HG02642 (cell line): ENCODE measurements around the gene APOBEC3B.
"Not testable (repeated sequence)": the region's sequence is repeated elsewhere in the genome, so short reads cannot be mapped to it uniquely, and the experiment has no call there.

Source experiments
- ATAC-seq: cut with Tn5 transposase; IDR thresholded peaks from one replicate; pipeline ENCODE4 v1.9.1; 2021; ENCODE audit warnings: mild to moderate bottlenecking; ENCODE audit not compliant: unreplicated experiment, poor library complexity

The APOBEC3B gene

DNA sequence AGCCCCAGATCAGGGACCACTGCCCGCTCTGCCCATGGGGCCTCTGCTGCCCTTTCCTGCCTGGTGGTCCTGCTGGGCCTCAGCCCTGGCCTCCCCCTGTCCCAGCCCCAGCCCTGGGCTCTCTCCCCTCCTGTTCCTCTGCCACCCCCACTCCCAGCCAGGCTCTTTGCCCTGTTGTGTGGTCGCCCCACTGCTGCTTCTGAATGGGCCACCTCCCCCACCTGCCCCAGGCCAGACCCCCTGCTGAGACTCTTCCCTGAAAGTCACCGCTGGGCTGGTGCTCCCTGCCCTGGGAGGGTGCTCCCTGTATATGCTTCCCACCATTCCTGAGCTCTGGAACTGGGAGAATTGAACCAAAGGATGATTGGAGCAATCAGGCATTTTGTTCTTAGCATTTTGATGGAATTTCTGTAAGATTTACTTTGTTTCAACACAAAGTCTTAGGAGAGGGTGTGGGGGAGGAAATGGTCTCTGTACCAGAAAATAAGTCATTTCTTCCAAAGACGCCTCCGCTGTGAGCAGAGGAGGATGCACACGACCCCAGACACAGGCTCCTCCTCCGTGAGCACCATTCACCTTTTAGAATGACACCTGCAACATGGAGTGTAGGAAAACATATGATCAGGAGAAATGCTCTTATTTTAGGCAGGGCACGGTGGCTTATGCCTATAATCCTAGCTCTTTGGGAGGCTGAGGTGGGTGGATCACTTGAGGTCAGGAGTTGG is 5.2 kb downstream of the APOBEC3B start:
- ATAC-seq: no peak

- ATAC-seq: no peak
These were observed 7.3 kb downstream of the APOBEC3B start for GRCh38 chr22:38989466-38989865.

- ATAC-seq: not testable (repeated sequence)
These were observed 10.8 kb downstream of the APOBEC3B start for GRCh38 chr22:38992871-38993371.

DNA sequence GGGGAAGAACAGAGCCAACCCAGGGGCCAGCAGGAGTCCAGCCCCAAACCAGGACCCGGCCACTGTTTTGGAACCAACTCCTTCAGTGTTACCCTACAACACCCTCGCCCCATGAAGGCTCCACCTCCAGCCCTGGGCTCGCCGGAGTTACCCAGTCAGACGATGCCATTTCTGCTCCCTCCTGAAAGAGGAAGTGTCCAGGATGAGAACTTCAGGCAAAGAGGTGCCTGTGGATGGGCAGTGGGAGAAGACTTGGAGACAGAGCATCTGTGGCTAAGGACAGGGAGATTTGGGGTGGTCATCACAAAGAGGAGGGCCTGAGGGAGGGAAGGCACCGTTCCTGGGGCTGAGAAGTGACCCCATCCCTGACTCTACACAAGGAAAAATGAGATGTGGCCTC is 14.0 kb downstream of the APOBEC3B start:
- ATAC-seq: no peak

DNA sequence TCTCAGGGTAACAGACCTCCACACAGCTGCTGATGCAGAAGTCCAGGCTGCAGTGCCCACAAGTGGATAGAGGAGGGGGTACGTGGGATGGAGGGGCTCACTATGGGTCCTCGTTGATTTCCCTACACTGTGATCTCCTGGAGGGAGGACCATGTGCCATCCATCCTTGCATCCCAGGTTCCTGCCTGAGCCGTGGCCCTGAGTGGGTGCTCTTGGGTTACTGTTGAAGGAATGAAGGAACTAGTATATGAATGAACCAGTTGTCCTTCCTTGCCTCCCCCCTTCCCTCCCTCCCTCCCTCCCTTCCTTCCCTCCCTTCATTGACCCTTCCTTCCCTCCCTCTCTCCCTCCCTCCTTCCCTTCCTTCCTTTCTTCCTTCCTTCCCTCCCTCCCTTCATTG is 15.4 kb downstream of the APOBEC3B start:
- no peak for ATAC-seq

DNA sequence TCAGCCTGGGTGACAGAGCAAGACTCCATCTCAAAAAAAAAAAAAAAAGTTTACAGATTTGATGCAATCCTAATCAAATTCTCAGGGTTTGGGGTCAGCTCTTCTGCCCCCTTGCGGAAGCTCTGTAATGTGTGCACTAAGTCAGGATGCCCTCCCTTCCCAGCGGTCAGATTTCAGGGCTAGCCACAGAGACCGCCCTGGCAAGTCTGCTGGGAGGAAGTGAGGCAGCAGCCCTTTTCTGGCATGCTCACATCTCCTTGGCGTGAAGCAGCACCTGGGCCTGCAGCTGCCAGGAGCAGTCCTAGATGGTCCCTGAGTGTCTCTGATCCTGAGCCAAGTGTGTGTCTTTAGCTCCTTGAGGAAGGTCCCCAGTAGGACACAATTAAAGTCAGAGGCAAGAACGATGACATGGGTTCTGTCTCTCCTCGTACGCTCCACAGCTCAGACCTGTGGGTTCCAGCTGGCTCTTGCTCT is 21.1 kb downstream of the APOBEC3B start:
- peak; percentile 75 for ATAC-seq

GRCh38 chr22:39007177-39007576 is 25.0 kb downstream of the APOBEC3B start:
- ATAC-seq: no peak

GRCh38 chr22:39008271-39008850 is 26.2 kb downstream of the APOBEC3B start:
- not testable (repeated sequence) for ATAC-seq

DNA sequence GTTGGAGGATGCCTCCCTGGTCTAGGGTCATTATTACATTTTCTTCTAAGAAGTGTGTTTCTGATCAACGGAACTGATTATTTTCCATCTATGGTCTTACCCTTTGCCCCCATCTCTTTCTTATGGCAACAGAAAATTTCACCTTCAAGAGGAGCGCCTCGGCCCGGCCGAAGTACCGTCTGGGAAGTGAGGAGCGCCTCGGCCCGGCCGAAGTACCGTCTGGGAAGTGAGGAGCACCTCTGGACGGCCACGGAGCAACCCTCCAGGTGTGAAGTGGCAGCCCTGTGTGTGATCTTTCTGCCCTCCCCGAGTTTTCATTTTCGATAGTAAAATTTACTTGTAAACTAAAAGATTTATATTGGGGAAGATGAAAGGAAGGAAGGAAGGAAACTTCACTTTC is 28.8 kb downstream of the APOBEC3B start:
- no peak for ATAC-seq

GRCh38 chr22:39012533-39013511 is 30.7 kb downstream of the APOBEC3B start:
- ATAC-seq: no peak

- not testable (repeated sequence) for ATAC-seq
These were observed 31.4 kb downstream of the APOBEC3B start for GRCh38 chr22:39013561-39013941.

- ATAC-seq: peak; percentile 86
These were observed 32.0 kb downstream of the APOBEC3B start, which contains the start of gene APOBEC3C for GRCh38 chr22:39013942-39014722. APOBEC3C (plus strand) TSS chr22:39014257; CDS start chr22:39014363, 106 bp downstream.

GRCh38 chr22:39014723-39015121 is 32.6 kb downstream of the APOBEC3B start:
- not testable (repeated sequence) for ATAC-seq

GRCh38 chr22:39016592-39016991 is 34.4 kb downstream of the APOBEC3B start:
- ATAC-seq: no peak

GRCh38 chr22:39017596-39018365 is 35.6 kb downstream of the APOBEC3B start:
- ATAC-seq: no peak

- not testable (repeated sequence) for ATAC-seq
These were observed 38.0 kb downstream of the APOBEC3B start for GRCh38 chr22:39020021-39020651.

- ATAC-seq: no peak
These were observed 39.6 kb downstream of the APOBEC3B start for GRCh38 chr22:39021552-39022250.
